Fibroblast of mammary gland (primary cell): Measurements from ENCODE around the gene OR6P1.

ENCODE experiments used
- DNase-seq: peaks from one replicate; pipeline ENCODE4 v3.0.0-alpha.2; 2010; ENCODE audit warnings: low read depth
- H3K4me3 ChIP-seq: 2 replicates; pipeline ENCODE4 v1.5.1; 2011; ENCODE audit warnings: low read depth, mild to moderate bottlenecking, low read length, moderate library complexity; ENCODE audit not compliant: control insufficient read depth
- CTCF ChIP-seq: conservative IDR thresholded peaks from 2 replicates; pipeline ENCODE4 v1.5.1; 2011; ENCODE audit warnings: low read depth, low read length, inconsistent platforms; ENCODE audit not compliant: control insufficient read depth, insufficient read depth

Gene OR6P1, protein sequence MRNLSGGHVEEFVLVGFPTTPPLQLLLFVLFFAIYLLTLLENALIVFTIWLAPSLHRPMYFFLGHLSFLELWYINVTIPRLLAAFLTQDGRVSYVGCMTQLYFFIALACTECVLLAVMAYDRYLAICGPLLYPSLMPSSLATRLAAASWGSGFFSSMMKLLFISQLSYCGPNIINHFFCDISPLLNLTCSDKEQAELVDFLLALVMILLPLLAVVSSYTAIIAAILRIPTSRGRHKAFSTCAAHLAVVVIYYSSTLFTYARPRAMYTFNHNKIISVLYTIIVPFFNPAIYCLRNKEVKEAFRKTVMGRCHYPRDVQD

DNA sequence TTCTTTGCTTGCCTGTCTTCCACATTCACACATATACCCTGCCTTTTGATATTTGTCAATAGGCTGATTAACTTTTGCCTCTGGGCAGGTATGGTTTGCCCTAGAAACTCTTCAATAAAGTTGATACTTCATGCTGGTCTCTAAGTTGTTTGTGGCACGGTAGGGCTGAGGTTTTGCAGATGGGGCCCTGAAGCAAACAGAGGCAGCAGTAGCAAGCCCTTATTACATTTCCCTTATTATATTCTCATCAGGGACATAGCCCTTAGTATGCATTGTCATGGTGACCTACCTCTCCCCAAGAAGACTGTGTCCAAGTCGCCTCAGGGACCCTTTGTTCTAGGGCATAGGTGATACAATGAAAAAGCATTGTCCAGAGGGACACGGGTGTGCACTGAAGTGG is at the start of gene OR6P1:
TSS of gene OR6P1 (minus strand) at position 101 of the 400 bp plus-strand sequence. CDS start 6,976 bp downstream, outside the sequence.
- TF ChIP-seq CTCF, result no peak
- no peak for DNase-seq
- no peak within 1 kb of the TSS for H3K4me3 ChIP-seq

DNA sequence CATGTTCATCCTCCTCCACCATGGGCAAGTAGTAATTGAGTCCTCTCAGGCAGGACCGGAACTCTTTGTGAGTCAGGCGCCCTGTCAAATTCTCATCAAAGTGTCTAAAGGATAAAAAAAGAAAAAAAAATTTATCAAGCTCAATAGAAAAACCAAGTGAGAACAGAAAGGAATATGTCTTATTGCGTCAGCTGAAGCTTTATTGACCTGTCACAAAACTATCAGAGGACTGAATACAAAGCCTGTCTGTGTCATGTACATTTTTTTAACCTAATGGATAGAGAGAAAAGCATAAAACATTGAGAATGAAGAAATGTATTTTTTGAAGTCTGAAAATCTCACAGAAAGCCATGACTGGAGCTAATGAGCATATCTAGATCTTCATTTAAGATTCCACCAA is 43.4 kb upstream of the OR6P1 start:
- H3K4me3 ChIP-seq, result no peak overlapping the region
- DNase-seq, result no peak
- no peak for TF ChIP-seq CTCF

GRCh38 chr1:158611916-158612315 is 41.5 kb upstream of the OR6P1 start:
- H3K4me3 ChIP-seq, result no peak overlapping the region
- TF ChIP-seq CTCF, result no peak
- no peak for DNase-seq

DNA sequence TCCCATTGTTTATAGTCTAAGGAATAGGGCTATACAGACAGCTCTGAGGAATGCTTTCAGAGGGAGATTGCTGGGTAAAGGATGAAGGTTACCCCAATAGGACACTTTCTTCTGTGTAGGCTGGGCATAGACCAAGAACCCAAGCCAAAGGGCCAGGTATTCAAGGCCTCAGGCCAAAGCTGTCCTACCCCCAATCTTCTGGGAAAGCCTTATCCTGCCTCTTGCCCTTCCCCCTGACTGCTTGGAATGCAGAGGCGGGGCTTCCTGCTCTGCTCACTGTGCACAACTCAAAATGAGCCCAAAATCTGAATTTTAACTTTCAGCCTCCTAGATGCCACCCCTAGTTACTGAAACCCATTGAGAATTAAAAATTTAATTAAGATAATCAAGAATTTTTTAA is 36.9 kb upstream of the OR6P1 start:
- no peak for DNase-seq
- TF ChIP-seq CTCF, result no peak
- no peak overlapping the region for H3K4me3 ChIP-seq

DNA sequence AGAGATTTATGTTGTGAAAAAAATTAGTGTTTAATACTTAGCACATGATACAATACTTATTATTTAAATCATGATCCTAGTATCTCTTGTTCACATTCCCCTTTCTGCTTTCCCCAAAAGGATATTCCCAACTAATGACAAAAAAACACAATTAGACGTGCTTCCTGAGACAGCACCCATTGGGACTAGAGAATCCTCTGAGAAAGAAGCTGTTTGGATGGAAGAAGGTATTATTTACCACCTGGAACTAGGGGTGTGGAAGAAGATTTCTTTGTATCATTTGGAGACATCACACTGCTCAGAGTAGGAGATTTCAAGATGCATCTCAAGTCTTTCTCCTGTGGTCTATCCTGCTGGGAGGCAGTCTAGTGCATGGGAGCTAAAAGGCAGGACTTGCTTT is 34.6 kb upstream of the OR6P1 start, which contains the start of gene OR10Z1:
TSS of gene OR10Z1 (plus strand) at position 301 of the 400 bp plus-strand sequence. CDS start 1,171 bp downstream, outside the sequence.
- DNase-seq, result no peak
- TF ChIP-seq CTCF, result no peak
- H3K4me3 ChIP-seq, result no peak within 1 kb of the TSS

- H3K4me3 ChIP-seq, result no peak overlapping the region
- TF ChIP-seq CTCF, result no peak
- DNase-seq, result no peak
Observed at GRCh38 chr1:158600735-158601134, 30.4 kb upstream of the OR6P1 start.
